K562 (cell line): ENCODE measurements around the gene MAP3K19. TPM values are rescaled to one million over a fixed set of nuclear protein-coding genes. Genes with fewer than 3 reads are reported as not detected.

Experiments used
- DIDO1 ChIP-seq: fragments of 450-650 bp; IDR thresholded peaks from 2 replicates; pipeline ENCODE4 v1.6.1; 2016; ENCODE audit warnings: low read depth, missing biosample characterization, missing genetic modification characterization
- ELF2 ChIP-seq: fragments of 250-450 bp; sonication (Bioruptor Pico); IDR thresholded peaks from 2 replicates; pipeline ENCODE4 v1.5.0; 2021; ENCODE audit warnings: mild to moderate bottlenecking
- ETS2 ChIP-seq: IDR thresholded peaks from 2 replicates; pipeline ENCODE4 v1.6.1; 2016; ENCODE audit warnings: borderline replicate concordance, missing genetic modification characterization, mild to moderate bottlenecking, moderate library complexity, missing compliant biosample characterization; ENCODE audit not compliant: poor library complexity, severe bottlenecking
- GATA2 ChIP-seq: sonication (generic); formaldehyde crosslinking; IDR thresholded peaks from 2 replicates; pipeline ENCODE4 v1.4.0; 2020; ENCODE audit warnings: mild to moderate bottlenecking, missing genetic modification reagents
- HDAC2 ChIP-seq: fragments of 450-650 bp; IDR thresholded peaks from 2 replicates; pipeline ENCODE4 v1.6.1; 2016; ENCODE audit warnings: mild to moderate bottlenecking
- HSF4 ChIP-seq: fragments of 250-450 bp; sonication (Bioruptor Pico); IDR thresholded peaks from 2 replicates; pipeline ENCODE4 v2.1.2; 2022; ENCODE audit warnings: mild to moderate bottlenecking, moderate library complexity, borderline replicate concordance
- IFI16 ChIP-seq: fragments of 250-450 bp; sonication (Bioruptor Pico); IDR thresholded peaks from 2 replicates; pipeline ENCODE4 v2.1.2; 2022; ENCODE audit warnings: mild to moderate bottlenecking, inconsistent platforms
- ILF3 ChIP-seq: fragments of 450-650 bp; IDR thresholded peaks from 2 replicates; pipeline ENCODE4 v1.6.1; 2018; ENCODE audit warnings: antibody characterized with exemption, mild to moderate bottlenecking, moderate library complexity, borderline replicate concordance
- MTA1 ChIP-seq: fragments of 450-650 bp; IDR thresholded peaks from 2 replicates; pipeline ENCODE4 v1.6.1; 2017; ENCODE audit warnings: borderline replicate concordance
- NFXL1 ChIP-seq: fragments of 450-650 bp; formaldehyde crosslinking; IDR thresholded peaks from 2 replicates; pipeline ENCODE4 v1.4.0; 2021; ENCODE audit warnings: mild to moderate bottlenecking
- NRF1 ChIP-seq, 2 experiments: fragments of 450-650 bp; IDR thresholded peaks in 1 of 2; conservative IDR thresholded peaks in 1 of 2; 2 replicates each; pipeline ENCODE4 v1.6.1; 2014; ENCODE audit warnings: mild to moderate bottlenecking in 2 of 2
- PHF20 ChIP-seq: fragments of 450-650 bp; IDR thresholded peaks from 2 replicates; pipeline ENCODE4 v1.6.1; 2018; ENCODE audit not compliant: partially characterized antibody
- POLR2B ChIP-seq: fragments of 450-650 bp; IDR thresholded peaks from 2 replicates; pipeline ENCODE4 v1.6.1; 2018; ENCODE audit warnings: low read depth; ENCODE audit not compliant: partially characterized antibody
- RBFOX2 ChIP-seq: fragments of 200-400 bp; formaldehyde crosslinking; IDR thresholded peaks from 2 replicates; pipeline ENCODE4 v1.6.1; 2017; ENCODE audit warnings: low read depth, mild to moderate bottlenecking, low read length, moderate library complexity
- ZC3H11A ChIP-seq: IDR thresholded peaks from 2 replicates; pipeline ENCODE4 v1.6.1; 2012; ENCODE audit warnings: low read depth, low read length, improper control_type of control experiment
- ZNF197 ChIP-seq: fragments of 200-800 bp; sonication (Bioruptor generic); IDR thresholded peaks from 2 replicates; pipeline ENCODE4 v1.6.1; 2016; ENCODE audit warnings: low read depth, missing genetic modification characterization, missing compliant biosample characterization
- ZNF766 ChIP-seq: fragments of 200-800 bp; sonication (Bioruptor generic); conservative IDR thresholded peaks from 2 replicates; pipeline ENCODE4 v1.6.1; 2016; ENCODE audit warnings: missing genetic modification characterization, missing compliant biosample characterization
- polyA plus RNA-seq, 8 experiments: library from polyadenylated mRNA; depleted of rRNA in 4 of 8; stranded (reverse) in 5 of 8; unstranded in 3 of 8; fragments of >200 nt; fragmentation: Nextera tagmentation in 2 of 8; fragmentation: Illumina TruSeq in 1 of 8; extraction: Ambion mirVana in 2 of 8; extraction: Trizol in 1 of 8; gene quantifications; 2 replicates each; pipeline versions ENCODE4 v1.2.1 to v1.2.3, GENCODE V29; 2011 to 2014; ENCODE audit warnings: inconsistent platforms in 1 of 8, missing spikeins in 1 of 8
- total RNA-seq, 7 experiments: library from RNA; depleted of rRNA in 6 of 7; stranded (reverse); fragments of >200 nt in 6 of 7; fragmentation: Illumina TruSeq in 2 of 7; extraction: Trizol in 2 of 7; gene quantifications; 2 replicates each; pipeline versions ENCODE4 v1.2.1 to v1.2.3, GENCODE V29; 2011 to 2021; ENCODE audit warnings: low replicate concordance in 1 of 7
- TF ChIP-seq, protein P1 (sequence below): fragments of 450-650 bp; formaldehyde crosslinking; IDR thresholded peaks from 2 replicates; pipeline ENCODE4 v1.4.0; 2020; ENCODE audit warnings: mild to moderate bottlenecking, mixed read lengths
- TF ChIP-seq, protein P2 (sequence below): sonication (generic); formaldehyde crosslinking; IDR thresholded peaks from 2 replicates; pipeline ENCODE4 v1.8.1; 2023; ENCODE audit warnings: missing genetic modification reagents, mild to moderate bottlenecking, borderline replicate concordance

Gene MAP3K19
- total and polyA plus RNA-seq, 9 of the 15 experiments (the other 6 are each of a cell fraction or from before 2014, with no cell fraction given): 0.29 TPM; not detected in 8

DNA sequence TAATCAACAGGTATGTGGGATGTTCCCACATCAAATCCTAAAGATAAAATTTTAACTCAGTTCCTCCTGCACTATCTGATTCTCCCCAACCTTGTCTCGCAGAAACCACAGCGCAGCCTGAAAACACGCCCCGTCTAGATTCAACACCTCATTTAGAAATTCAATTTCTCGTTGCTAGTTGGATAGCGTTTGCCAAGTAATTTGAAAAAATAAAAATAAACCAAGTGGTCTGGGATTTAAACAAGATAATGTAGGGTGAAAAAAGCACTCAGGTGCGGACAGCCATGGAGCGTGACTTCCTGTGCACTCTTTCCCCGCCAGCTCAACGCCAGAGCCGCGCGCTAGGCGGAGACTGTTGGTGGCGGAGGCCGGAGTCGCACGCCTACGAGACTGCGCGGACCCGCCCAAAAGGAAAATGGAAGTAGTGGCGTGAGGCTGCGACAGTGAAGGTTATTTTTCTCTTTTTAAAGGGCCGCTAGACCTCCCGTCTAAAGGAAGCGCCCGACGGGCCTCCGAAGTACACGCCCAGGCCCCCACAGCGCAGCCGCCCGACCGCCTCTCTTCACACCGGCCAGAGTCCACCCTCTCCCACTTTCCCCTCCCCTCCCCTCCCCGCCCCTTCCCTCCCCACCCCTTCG is 129.2 kb downstream of the MAP3K19 start (continued):
- TF ChIP-seq, protein P1, sequence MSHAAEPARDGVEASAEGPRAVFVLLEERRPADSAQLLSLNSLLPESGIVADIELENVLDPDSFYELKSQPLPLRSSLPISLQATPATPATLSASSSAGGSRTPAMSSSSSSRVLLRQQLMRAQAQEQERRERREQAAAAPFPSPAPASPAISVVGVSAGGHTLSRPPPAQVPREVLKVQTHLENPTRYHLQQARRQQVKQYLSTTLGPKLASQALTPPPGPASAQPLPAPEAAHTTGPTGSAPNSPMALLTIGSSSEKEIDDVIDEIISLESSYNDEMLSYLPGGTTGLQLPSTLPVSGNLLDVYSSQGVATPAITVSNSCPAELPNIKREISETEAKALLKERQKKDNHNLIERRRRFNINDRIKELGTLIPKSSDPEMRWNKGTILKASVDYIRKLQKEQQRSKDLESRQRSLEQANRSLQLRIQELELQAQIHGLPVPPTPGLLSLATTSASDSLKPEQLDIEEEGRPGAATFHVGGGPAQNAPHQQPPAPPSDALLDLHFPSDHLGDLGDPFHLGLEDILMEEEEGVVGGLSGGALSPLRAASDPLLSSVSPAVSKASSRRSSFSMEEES: no peak
- no peak for TF ChIP-seq MTA1
- TF ChIP-seq ILF3: no peak
- TF ChIP-seq ZNF197 (CRISPR knock-in tag): 0 out of 2 replicates have a peak, but pooled peaks have one; percentile 24
- TF ChIP-seq POLR2B: peak; percentile 83
- TF ChIP-seq ZNF766 (CRISPR knock-in tag): peak; percentile 82; the same call in 1 of the 2 replicates
- peak; percentile 83 for TF ChIP-seq RBFOX2
- no peak for TF ChIP-seq HSF4 (CRISPR knock-in tag)
- TF ChIP-seq NFXL1 (CRISPR knock-in tag): no peak
- TF ChIP-seq ETS2 (tag): no peak
- no peak for TF ChIP-seq ELF2
- TF ChIP-seq, protein P2, sequence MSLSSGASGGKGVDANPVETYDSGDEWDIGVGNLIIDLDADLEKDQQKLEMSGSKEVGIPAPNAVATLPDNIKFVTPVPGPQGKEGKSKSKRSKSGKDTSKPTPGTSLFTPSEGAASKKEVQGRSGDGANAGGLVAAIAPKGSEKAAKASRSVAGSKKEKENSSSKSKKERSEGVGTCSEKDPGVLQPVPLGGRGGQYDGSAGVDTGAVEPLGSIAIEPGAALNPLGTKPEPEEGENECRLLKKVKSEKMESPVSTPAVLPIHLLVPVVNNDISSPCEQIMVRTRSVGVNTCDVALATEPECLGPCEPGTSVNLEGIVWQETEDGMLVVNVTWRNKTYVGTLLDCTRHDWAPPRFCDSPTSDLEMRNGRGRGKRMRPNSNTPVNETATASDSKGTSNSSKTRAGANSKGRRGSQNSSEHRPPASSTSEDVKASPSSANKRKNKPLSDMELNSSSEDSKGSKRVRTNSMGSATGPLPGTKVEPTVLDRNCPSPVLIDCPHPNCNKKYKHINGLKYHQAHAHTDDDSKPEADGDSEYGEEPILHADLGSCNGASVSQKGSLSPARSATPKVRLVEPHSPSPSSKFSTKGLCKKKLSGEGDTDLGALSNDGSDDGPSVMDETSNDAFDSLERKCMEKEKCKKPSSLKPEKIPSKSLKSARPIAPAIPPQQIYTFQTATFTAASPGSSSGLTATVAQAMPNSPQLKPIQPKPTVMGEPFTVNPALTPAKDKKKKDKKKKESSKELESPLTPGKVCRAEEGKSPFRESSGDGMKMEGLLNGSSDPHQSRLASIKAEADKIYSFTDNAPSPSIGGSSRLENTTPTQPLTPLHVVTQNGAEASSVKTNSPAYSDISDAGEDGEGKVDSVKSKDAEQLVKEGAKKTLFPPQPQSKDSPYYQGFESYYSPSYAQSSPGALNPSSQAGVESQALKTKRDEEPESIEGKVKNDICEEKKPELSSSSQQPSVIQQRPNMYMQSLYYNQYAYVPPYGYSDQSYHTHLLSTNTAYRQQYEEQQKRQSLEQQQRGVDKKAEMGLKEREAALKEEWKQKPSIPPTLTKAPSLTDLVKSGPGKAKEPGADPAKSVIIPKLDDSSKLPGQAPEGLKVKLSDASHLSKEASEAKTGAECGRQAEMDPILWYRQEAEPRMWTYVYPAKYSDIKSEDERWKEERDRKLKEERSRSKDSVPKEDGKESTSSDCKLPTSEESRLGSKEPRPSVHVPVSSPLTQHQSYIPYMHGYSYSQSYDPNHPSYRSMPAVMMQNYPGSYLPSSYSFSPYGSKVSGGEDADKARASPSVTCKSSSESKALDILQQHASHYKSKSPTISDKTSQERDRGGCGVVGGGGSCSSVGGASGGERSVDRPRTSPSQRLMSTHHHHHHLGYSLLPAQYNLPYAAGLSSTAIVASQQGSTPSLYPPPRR: no peak
- peak; percentile 57 for TF ChIP-seq PHF20
- no peak for TF ChIP-seq ZC3H11A
- no peak for TF ChIP-seq NRF1 (conservative IDR thresholded peaks at IDR 0.05 in 1 of 2, IDR thresholded peaks at IDR 0.05 in 1 of 2)
- 0 out of 2 replicates have a peak, but pooled peaks have one; percentile 25 for TF ChIP-seq DIDO1 (tag)
- peak; percentile 62; the same call in 1 of the 2 replicates for TF ChIP-seq HDAC2
- no peak for TF ChIP-seq GATA2
- no peak for TF ChIP-seq IFI16 (CRISPR knock-in tag)
